Psoas muscle (tissue), 8 donors: Measurements from ENCODE around the gene TSPY8. TPM values are rescaled to one million over a fixed set of nuclear protein-coding genes. Genes with fewer than 3 reads are reported as not detected.
"Not testable (repeated sequence)": the region's sequence is repeated elsewhere in the genome, so short reads cannot be mapped to it uniquely, and the experiment has no call there.

Experiments
- ATAC-seq, 4 donors: fragments of 200-7000 bp; cut with Tn5 transposase; one replicate each; pipeline ENCODE4 v1.9.1; 2020; ENCODE audit warnings: moderate library complexity in 3 of 4, mild to moderate bottlenecking in 2 of 4
- DNase-seq, 2 donors: peaks; one replicate each; pipeline ENCODE4 v3.0.0-alpha.2; 2020
- H3K27ac ChIP-seq: fragments of 200-600 bp; one replicate; pipeline ENCODE4 v1.8.0; 2022
- H3K27me3 ChIP-seq, 3 donors: fragments of 200-600 bp in 1 of 3; one replicate each; pipeline versions ENCODE4 v1.6.1 to v1.8.0; 2013 to 2022; ENCODE audit warnings: low read length in 2 of 3, mild to moderate bottlenecking in 2 of 3, moderate library complexity in 1 of 3; ENCODE audit not compliant: insufficient read depth in 3 of 3
- H3K36me3 ChIP-seq, 2 donors: fragments of 200-600 bp in 1 of 2; one replicate each; pipeline versions ENCODE4 v1.6.1 to v1.8.0; 2013 to 2022; ENCODE audit warnings: low read depth in 1 of 2, mild to moderate bottlenecking in 1 of 2, moderate library complexity in 1 of 2; ENCODE audit not compliant: insufficient read depth in 1 of 2
- H3K4me1 ChIP-seq: fragments of 200-600 bp; one replicate; pipeline ENCODE4 v1.8.0; 2022
- H3K4me3 ChIP-seq: fragments of 200-600 bp; one replicate; pipeline ENCODE4 v1.8.0; 2022; ENCODE audit warnings: mild to moderate bottlenecking
- H3K9me3 ChIP-seq: fragments of 200-600 bp; one replicate; pipeline ENCODE4 v1.8.0; 2022
- WGBS, 3 donors: extraction: QIAGEN DNeasy Blood & Tissue Kit; methylation state at CpG; one replicate each; pipeline versions ENCODE4 v1.1.6 to v1.1.7; 2013; 5-methylcytosine and 5-hydroxymethylcytosine counted together
- intact Hi-C, 2 donors: fragments of 100-400 bp; cut with DNase I; formaldehyde crosslinking; loops; one replicate each; pipeline versions ENCODE4 v1.11.0 to v1.14.2; 2022
- long read RNA-seq, 2 donors: library from polyadenylated mRNA; unstranded; transcript quantifications; one replicate each; pipeline ENCODE4 v2.0.0, GENCODE V29; 2021
- polyA plus RNA-seq, 3 donors: library from polyadenylated mRNA; stranded (reverse); fragments of 200-250 nt; gene quantifications; one replicate each; pipeline ENCODE4 v1.2.3, GENCODE V29; 2013
- total RNA-seq, 4 donors: library from RNA; stranded (reverse); fragmentation: NEBNext Ultra II Directional in 2 of 4; extraction: Animal tissue kit (Norgen Biotek cat#: 25700) in 2 of 4; gene quantifications; one replicate each; pipeline versions ENCODE4 v1.2.1 to v1.2.4, GENCODE V29; 2021 to 2023
- TF ChIP-seq, protein P1 (sequence below): fragments of 200-600 bp; IDR thresholded peaks from one replicate; pipeline ENCODE4 v1.8.0; 2022; ENCODE audit warnings: antibody characterized with exemption
- donor health status: healthy with polysubstance abuse.
- donor health status: DM: no; HTN: no; CAD: no; lungs with moderate emphysema.
- donor health status: Bipolar disorder and iron deficiency.
- donor health status: healthy.
- donor health status: DM: yes; HTN: yes; CAD: no.
- donor health status: DM: no; HTN: no; CAD: no.
- donor health status: DM: no; HTN: no; CAD: no.
- donor health status: DM: yes; HTN: yes; CAD: no.

Gene TSPY8, protein sequence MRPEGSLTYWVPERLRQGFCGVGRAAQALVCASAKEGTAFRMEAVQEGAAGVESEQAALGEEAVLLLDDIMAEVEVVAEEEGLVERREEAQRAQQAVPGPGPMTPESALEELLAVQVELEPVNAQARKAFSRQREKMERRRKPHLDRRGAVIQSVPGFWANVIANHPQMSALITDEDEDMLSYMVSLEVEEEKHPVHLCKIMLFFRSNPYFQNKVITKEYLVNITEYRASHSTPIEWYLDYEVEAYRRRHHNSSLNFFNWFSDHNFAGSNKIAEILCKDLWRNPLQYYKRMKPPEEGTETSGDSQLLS
- total RNA-seq (not detected), polyA plus RNA-seq (not detected)
- long read RNA-seq, donor 1: 0 reads
- long read RNA-seq, donor 2: 0 reads

DNA sequence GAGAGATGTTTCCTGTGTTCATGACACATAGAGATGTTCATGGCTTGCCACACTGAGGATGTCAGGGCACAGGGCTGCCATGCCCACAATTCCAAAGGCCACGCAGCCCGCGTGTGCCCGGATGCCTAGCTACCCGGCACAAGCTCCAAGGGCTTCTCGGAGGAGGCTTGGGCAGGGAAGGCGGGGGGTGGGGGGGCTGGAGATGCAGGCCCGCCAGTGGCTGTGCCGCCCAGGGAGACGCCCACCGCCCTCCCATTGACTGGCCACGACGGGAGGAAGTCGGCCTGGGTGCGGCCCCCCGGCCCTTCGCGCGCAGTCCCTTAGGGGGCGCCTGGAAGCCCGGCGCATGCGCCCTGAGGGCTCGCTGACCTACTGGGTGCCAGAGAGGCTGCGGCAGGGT, at the start of gene TSPY8:
TSS of gene TSPY8 (plus strand) at position 301 of the 400 bp plus-strand sequence. CDS start at position 347, 46 bp downstream.
- H3K36me3 ChIP-seq, DNase-seq, intact Hi-C loops, ATAC-seq, H3K27ac ChIP-seq, H3K4me3 ChIP-seq, H3K9me3 ChIP-seq, H3K4me1 ChIP-seq, H3K27me3 ChIP-seq: not testable (repeated sequence)
- WGBS, 3 donors: 85% methylated on average over 9 of the region's 25 CpGs; no CpG with 5 or more reads in 2 of the 3 donors

DNA sequence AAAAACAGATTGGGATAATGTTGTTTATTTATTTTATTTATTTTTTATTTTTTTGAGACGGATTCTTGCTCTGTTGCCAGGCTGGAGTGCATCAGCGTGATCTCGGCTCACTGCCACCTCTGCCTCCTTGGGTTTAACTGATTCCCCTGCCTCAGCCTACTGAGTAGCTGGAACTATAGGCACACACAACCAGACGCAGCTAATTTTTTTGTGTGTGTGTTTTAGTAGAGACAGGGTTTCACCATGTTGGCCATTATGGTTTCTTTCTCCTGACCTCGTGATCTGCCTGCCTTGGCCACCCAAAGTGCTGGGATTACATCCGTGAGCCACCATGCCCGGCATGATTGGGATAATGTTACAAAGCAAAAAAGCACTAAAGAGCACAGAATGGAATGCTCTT, 36.6 kb upstream of the TSPY8 start:
- no peak for ATAC-seq
- intact Hi-C loops: no loop called here

GRCh38 chrY:9337164-9337563, 20.4 kb upstream of the TSPY8 start, which contains the start of gene TSPY4:
TSS of gene TSPY4 (plus strand) at chrY:9337464. CDS start at chrY:9337510, 46 bp downstream.
- DNase-seq, intact Hi-C loops, H3K9me3 ChIP-seq, H3K4me1 ChIP-seq, H3K4me3 ChIP-seq, H3K27me3 ChIP-seq, ATAC-seq, H3K36me3 ChIP-seq, H3K27ac ChIP-seq: not testable (repeated sequence)
- WGBS, 3 donors: 92% methylated on average over 9 of the region's 26 CpGs; no CpG with 5 or more reads in 2 of the 3 donors

More for the DNA sequence above, 36.6 kb upstream of the TSPY8 start:
- Histone ChIP-seq H3K27me3 (no peaks in the 10 kb centered on the region), H3K4me3 (no peak overlapping the region), H3K4me1 (no peaks in the 10 kb centered on the region), H3K36me3 (no peaks in the 10 kb centered on the region), H3K27ac (no peak overlapping the region), H3K9me3 (no peaks in the 10 kb centered on the region)
- TF ChIP-seq, protein P1, sequence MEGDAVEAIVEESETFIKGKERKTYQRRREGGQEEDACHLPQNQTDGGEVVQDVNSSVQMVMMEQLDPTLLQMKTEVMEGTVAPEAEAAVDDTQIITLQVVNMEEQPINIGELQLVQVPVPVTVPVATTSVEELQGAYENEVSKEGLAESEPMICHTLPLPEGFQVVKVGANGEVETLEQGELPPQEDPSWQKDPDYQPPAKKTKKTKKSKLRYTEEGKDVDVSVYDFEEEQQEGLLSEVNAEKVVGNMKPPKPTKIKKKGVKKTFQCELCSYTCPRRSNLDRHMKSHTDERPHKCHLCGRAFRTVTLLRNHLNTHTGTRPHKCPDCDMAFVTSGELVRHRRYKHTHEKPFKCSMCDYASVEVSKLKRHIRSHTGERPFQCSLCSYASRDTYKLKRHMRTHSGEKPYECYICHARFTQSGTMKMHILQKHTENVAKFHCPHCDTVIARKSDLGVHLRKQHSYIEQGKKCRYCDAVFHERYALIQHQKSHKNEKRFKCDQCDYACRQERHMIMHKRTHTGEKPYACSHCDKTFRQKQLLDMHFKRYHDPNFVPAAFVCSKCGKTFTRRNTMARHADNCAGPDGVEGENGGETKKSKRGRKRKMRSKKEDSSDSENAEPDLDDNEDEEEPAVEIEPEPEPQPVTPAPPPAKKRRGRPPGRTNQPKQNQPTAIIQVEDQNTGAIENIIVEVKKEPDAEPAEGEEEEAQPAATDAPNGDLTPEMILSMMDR: no peak
- WGBS, 3 donors: 50 to 56% methylated on average over 7 of the region's 7 CpGs; no CpG with 5 or more reads in 1 of the 3 donors
- DNase-seq: no peak

DNA sequence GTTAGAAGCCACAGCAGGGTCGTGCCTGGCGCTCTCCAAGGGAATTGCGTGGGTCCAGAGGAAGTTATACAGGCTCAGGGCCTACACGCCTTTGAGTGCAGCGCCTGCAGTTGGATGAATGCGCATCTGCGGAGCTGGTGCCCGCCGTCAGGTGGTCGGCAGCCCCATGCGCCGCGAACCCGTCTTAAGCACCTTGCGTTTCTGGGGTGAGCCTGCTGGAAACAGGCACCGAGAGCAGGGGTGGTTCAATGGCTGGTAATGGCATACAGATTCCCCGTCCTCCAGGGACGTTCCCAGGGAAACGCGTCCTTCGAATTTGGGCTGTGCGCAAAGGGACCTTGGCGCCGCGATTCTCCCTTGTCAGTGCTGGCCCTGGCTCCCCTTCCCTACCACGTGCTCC, 38.9 kb downstream of the TSPY8 start:
- 87 to 91% methylated on average over 11 to 13 of the region's 26 CpGs; no CpG with 5 or more reads in 1 of the 3 donors for WGBS, 3 donors
- H3K36me3 ChIP-seq, H3K9me3 ChIP-seq, H3K4me3 ChIP-seq, ATAC-seq, H3K4me1 ChIP-seq, DNase-seq, intact Hi-C loops, H3K27ac ChIP-seq, H3K27me3 ChIP-seq: not testable (repeated sequence)

- H3K27ac ChIP-seq, DNase-seq, H3K27me3 ChIP-seq, H3K36me3 ChIP-seq, H3K9me3 ChIP-seq, H3K4me1 ChIP-seq, intact Hi-C loops, ATAC-seq, H3K4me3 ChIP-seq: not testable (repeated sequence)
- no CpG with 5 or more reads among the region's 26 CpGs for WGBS, 3 donors
These were observed 40.5 kb downstream of the TSPY8 start, which contains the start of gene TSPY3 for GRCh38 chrY:9398121-9398520. TSS of gene TSPY3 (plus strand) at chrY:9398421. CDS start at chrY:9398467, 46 bp downstream.

Other genes starting within 250 kb of the TSPY8 start
- not detected for gene TSPY4, start 20.3 kb upstream of the TSPY8 start, total RNA-seq
- gene TSPY4, start 20.3 kb upstream of the TSPY8 start, polyA plus RNA-seq: not detected
- gene TSPY3, start 40.6 kb downstream of the TSPY8 start, total RNA-seq: not detected
- gene TSPY3, start 40.6 kb downstream of the TSPY8 start, polyA plus RNA-seq: not detected
- gene TSPY1, start 109.2 kb downstream of the TSPY8 start, total RNA-seq: not detected
- gene TSPY1, start 109.2 kb downstream of the TSPY8 start, polyA plus RNA-seq: not detected
- not detected for gene TSPY9, start 129.5 kb downstream of the TSPY8 start, total RNA-seq
- gene TSPY9, start 129.5 kb downstream of the TSPY8 start, polyA plus RNA-seq: not detected
- not detected for gene TSPY10, start 170.1 kb downstream of the TSPY8 start, total RNA-seq
- gene TSPY10, start 170.1 kb downstream of the TSPY8 start, polyA plus RNA-seq: not detected